Keratinocyte (primary cell): Measurements from ENCODE around the gene TTC32. TPM values are rescaled to one million over a fixed set of nuclear protein-coding genes. Genes with fewer than 3 reads are reported as not detected.

ENCODE experiments used
- DNase-seq: peaks from one replicate; pipeline ENCODE4 v3.0.0-alpha.2; 2011; ENCODE audit warnings: low read depth, missing footprints, low spot score
- FAIRE-seq: peaks from 2 replicates; lab custom pipeline; 2011; peaks lifted over from hg19 to GRCh38; lab: Jason Lieb, UNC
- H2AFZ ChIP-seq: 2 replicates; pipeline ENCODE4 v1.6.0; 2012; ENCODE audit warnings: low read length, control low read depth, inconsistent platforms; ENCODE audit not compliant: control insufficient read depth
- H3K27ac ChIP-seq: 2 replicates; pipeline ENCODE4 v1.5.1; 2011; ENCODE audit warnings: low read length; ENCODE audit not compliant: control insufficient read depth, insufficient read depth
- H3K27me3 ChIP-seq: 3 replicates; pipeline ENCODE4 v1.6.0; 2011; ENCODE audit warnings: low read length; ENCODE audit not compliant: control insufficient read depth, insufficient read depth; ENCODE audit errors: extremely low read depth
- H3K36me3 ChIP-seq, 2 experiments: 2 replicates in 1 of 2; 3 replicates in 1 of 2; pipeline ENCODE4 v1.5.1; 2011; ENCODE audit warnings: low read length in 2 of 2, mild to moderate bottlenecking in 1 of 2; ENCODE audit not compliant: control insufficient read depth in 2 of 2, insufficient read depth in 2 of 2; ENCODE audit errors: extremely low read depth in 1 of 2
- H3K4me1 ChIP-seq: 3 replicates; pipeline ENCODE4 v1.5.1; 2011; ENCODE audit warnings: low read length; ENCODE audit not compliant: control insufficient read depth, insufficient read depth; ENCODE audit errors: extremely low read depth
- H3K4me2 ChIP-seq: 3 replicates; pipeline ENCODE4 v1.6.0; 2011; ENCODE audit warnings: low read depth, low read length; ENCODE audit not compliant: control insufficient read depth, insufficient read depth; ENCODE audit errors: extremely low read depth
- H3K4me3 ChIP-seq, 3 experiments: fragments of 200-600 bp in 1 of 3; sonication (generic) in 1 of 3; 2 replicates in 2 of 3; 3 replicates in 1 of 3; pipeline ENCODE4 v1.5.1; 2011 to 2016; ENCODE audit warnings: low read length in 3 of 3, mild to moderate bottlenecking in 3 of 3, control low read depth in 2 of 3, inconsistent platforms in 1 of 3, low read depth in 1 of 3, mixed read lengths in 1 of 3, mixed run types in 1 of 3, moderate library complexity in 1 of 3; ENCODE audit not compliant: control insufficient read depth in 2 of 3, insufficient read depth in 2 of 3; ENCODE audit errors: extremely low read depth in 1 of 3
- H3K79me2 ChIP-seq: 2 replicates; pipeline ENCODE4 v1.6.0; 2012; ENCODE audit warnings: low read length; ENCODE audit not compliant: control insufficient read depth, insufficient read depth
- H3K9ac ChIP-seq: 3 replicates; pipeline ENCODE4 v1.6.0; 2011; ENCODE audit warnings: low read length; ENCODE audit not compliant: control insufficient read depth, insufficient read depth; ENCODE audit errors: extremely low read depth
- H3K9me1 ChIP-seq: 3 replicates; pipeline ENCODE4 v1.6.0; 2011; ENCODE audit warnings: low read length; ENCODE audit not compliant: control insufficient read depth, insufficient read depth; ENCODE audit errors: extremely low read depth
- H3K9me3 ChIP-seq: 2 replicates; pipeline ENCODE4 v1.5.1; 2012; ENCODE audit warnings: low read depth, low read length; ENCODE audit not compliant: control insufficient read depth
- H4K20me1 ChIP-seq: 3 replicates; pipeline ENCODE4 v1.6.0; 2011; ENCODE audit warnings: low read length; ENCODE audit not compliant: control insufficient read depth, insufficient read depth; ENCODE audit errors: extremely low read depth
- EZH2 ChIP-seq: IDR thresholded peaks from one replicate; pipeline ENCODE4 v1.6.1; 2012; ENCODE audit warnings: inconsistent platforms, mild to moderate bottlenecking, low read length, moderate library complexity
- dilution Hi-C: fragments of 300-500 bp; cut with MboI; formaldehyde crosslinking; loops from one replicate; pipeline ENCODE4 v1.7.0; 2020; ENCODE audit warnings: low sequenced_read_pairs; ENCODE audit not compliant: extremely low pct_ligation_motif_present
- polyA plus RNA-seq, 5 experiments: library from polyadenylated mRNA; depleted of rRNA in 3 of 5; stranded (reverse) in 3 of 5; stranded (forward) in 1 of 5; unstranded in 1 of 5; fragments of >200 nt; gene quantifications; 1 replicate in 1 of 5; 2 replicates in 3 of 5; 3 replicates in 1 of 5; pipeline versions ENCODE4 v1.2.1 to v1.2.3, GENCODE V29; 2011 to 2012; ENCODE audit warnings: missing spikeins in 2 of 5, low read depth in 1 of 5, low replicate concordance in 1 of 5
- TF ChIP-seq, protein P1 (sequence below), 3 experiments: IDR thresholded peaks in 1 of 3; conservative IDR thresholded peaks in 1 of 3; optimal IDR thresholded peaks in 1 of 3; 2 replicates in 2 of 3; 3 replicates in 1 of 3; pipeline versions ENCODE3 to v1.5.1; 2011; ENCODE audit warnings: low read length in 3 of 3, mild to moderate bottlenecking in 3 of 3, moderate library complexity in 2 of 3, control low read depth in 1 of 3, inconsistent platforms in 1 of 3; ENCODE audit not compliant: insufficient read depth in 2 of 3; ENCODE audit errors: extremely low read depth in 1 of 3

TTC32 gene
- polyA plus RNA-seq, 1 donor (not counting 4 experiments of a cell fraction or from before 2014, with no cell fraction given), result 7.6 TPM

DNA sequence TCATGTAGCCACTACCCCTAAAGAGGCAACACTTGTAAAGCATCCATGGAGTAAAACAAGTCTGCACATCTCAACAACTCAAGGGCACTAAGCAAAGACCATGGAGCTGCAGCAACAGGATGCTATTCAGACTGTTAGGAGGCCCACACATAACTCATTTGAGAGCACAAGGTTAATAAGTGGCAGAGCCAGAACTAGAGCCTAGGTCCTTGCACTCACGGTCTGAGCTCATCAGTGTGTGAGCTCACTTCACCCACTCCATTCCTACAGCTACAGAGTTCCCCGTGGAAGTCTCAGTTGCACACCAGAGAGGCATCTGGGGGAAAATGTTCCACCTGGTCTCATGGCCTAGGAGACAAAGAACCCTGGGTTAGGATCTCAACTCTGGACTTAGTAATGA lies 35.0 kb downstream of the TTC32 start:
- Histone ChIP-seq H3K9me1 (no peaks in the 10 kb centered on the region), H3K4me1 (peaks cover 7% of the 10 kb centered on the region), H3K4me3 (no peak overlapping the region), H3K9ac (no peak overlapping the region), H3K9me3 (no peaks in the 10 kb centered on the region), H3K36me3 (no peaks in the 10 kb centered on the region), H3K27me3 (peaks cover 22% of the 10 kb centered on the region), H2AFZ (no peak overlapping the region), H3K4me2 (no peak overlapping the region), H4K20me1 (no peaks in the 10 kb centered on the region), H3K79me2 (no peaks in the 10 kb centered on the region), H3K27ac (no peak overlapping the region)
- dilution Hi-C loops, result loop anchor here (25.0 kb wide), 1 partner anchor 504 kb away; the partner anchor contains the start of gene OSR1
- no peak for TF ChIP-seq EZH2
- TF ChIP-seq, protein P1, sequence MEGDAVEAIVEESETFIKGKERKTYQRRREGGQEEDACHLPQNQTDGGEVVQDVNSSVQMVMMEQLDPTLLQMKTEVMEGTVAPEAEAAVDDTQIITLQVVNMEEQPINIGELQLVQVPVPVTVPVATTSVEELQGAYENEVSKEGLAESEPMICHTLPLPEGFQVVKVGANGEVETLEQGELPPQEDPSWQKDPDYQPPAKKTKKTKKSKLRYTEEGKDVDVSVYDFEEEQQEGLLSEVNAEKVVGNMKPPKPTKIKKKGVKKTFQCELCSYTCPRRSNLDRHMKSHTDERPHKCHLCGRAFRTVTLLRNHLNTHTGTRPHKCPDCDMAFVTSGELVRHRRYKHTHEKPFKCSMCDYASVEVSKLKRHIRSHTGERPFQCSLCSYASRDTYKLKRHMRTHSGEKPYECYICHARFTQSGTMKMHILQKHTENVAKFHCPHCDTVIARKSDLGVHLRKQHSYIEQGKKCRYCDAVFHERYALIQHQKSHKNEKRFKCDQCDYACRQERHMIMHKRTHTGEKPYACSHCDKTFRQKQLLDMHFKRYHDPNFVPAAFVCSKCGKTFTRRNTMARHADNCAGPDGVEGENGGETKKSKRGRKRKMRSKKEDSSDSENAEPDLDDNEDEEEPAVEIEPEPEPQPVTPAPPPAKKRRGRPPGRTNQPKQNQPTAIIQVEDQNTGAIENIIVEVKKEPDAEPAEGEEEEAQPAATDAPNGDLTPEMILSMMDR (optimal IDR thresholded peaks at IDR 0.05 in 1 of 3, IDR thresholded peaks at IDR 0.05 in 1 of 3, conservative IDR thresholded peaks at IDR 0.05 in 1 of 3; ENCODE audit: extremely low read depth in 1 of 3, insufficient read depth in 2 of 3, low read length in 3 of 3), result no peak
- FAIRE-seq, result no peak
- DNase-seq, result no peak

GRCh38 chr2:19865151-19865550 lies 36.6 kb downstream of the TTC32 start:
- no peak overlapping the region for H2AFZ ChIP-seq
- no peak overlapping the region for H3K27ac ChIP-seq
- dilution Hi-C loops, result loop anchor here (25.0 kb wide), 1 partner anchor 503 kb away; the partner anchor contains the start of gene OSR1
- no peak overlapping the region for H3K9ac ChIP-seq
- H3K4me3 ChIP-seq, result no peak overlapping the region
- H3K4me1 ChIP-seq, result peaks cover 10% of the 10 kb centered on the region
- H3K4me2 ChIP-seq, result no peak overlapping the region
- H3K79me2 ChIP-seq, result no peaks in the 10 kb centered on the region
- TF ChIP-seq, protein P1 (optimal IDR thresholded peaks at IDR 0.05 in 1 of 3, IDR thresholded peaks at IDR 0.05 in 1 of 3, conservative IDR thresholded peaks at IDR 0.05 in 1 of 3; ENCODE audit: extremely low read depth in 1 of 3, insufficient read depth in 2 of 3, low read length in 3 of 3), result no peak
- no peak for TF ChIP-seq EZH2
- H4K20me1 ChIP-seq, result no peaks in the 10 kb centered on the region
- H3K36me3 ChIP-seq, result no peaks in the 10 kb centered on the region
- peaks cover 22% of the 10 kb centered on the region for H3K27me3 ChIP-seq
- H3K9me3 ChIP-seq, result no peaks in the 10 kb centered on the region
- FAIRE-seq, result no peak
- no peak for DNase-seq
- no peaks in the 10 kb centered on the region for H3K9me1 ChIP-seq
